Endometrial microvascular endothelial cells (primary cell): ENCODE results near the gene ATXN7L2. TPM values are rescaled to one million over a fixed set of nuclear protein-coding genes. Genes with fewer than 3 reads are reported as not detected.

Experiments used
- in situ Hi-C: cut with HindIII; loops from 2 replicates; pipeline ENCODE4 v1.10.0; 2017; ENCODE audit warnings: low sequenced_read_pairs, low pct_unique_long_range_greater_than_20kb; ENCODE audit errors: inconsistent ontology term
- total RNA-seq: library from RNA; depleted of rRNA; stranded (reverse); fragments of >200 nt; gene quantifications from one replicate; pipeline ENCODE4 v1.2.3, GENCODE V29; 2015; ENCODE audit errors: inconsistent ontology term

Gene ATXN7L2
- total RNA-seq, 1 donor from 2014 or later: 3.5 TPM

- in situ Hi-C loops: no loop called here
Measured at GRCh38 chr1:109535971-109536491, 52.3 kb downstream of the ATXN7L2 start.

- in situ Hi-C loops: no loop called here
Measured at GRCh38 chr1:109537450-109538178, 53.9 kb downstream of the ATXN7L2 start.

GRCh38 chr1:109538827-109539555 is 55.3 kb downstream of the ATXN7L2 start:
- in situ Hi-C loops: no loop called here

GRCh38 chr1:109539676-109540075 is 56.0 kb downstream of the ATXN7L2 start, which contains the start of gene GPR61:
TSS of gene GPR61 (plus strand) at chr1:109539872. CDS start at chr1:109543023, 3,151 bp downstream.
- in situ Hi-C loops: no loop called here

- in situ Hi-C loops: no loop called here
Measured at GRCh38 chr1:109541102-109541501, 57.4 kb downstream of the ATXN7L2 start.

Other genes with a start within 250 kb of the ATXN7L2 start
- gene CELSR2, start 234.4 kb upstream of the ATXN7L2 start, total RNA-seq: 0.37 TPM
- gene PSRC1, start 200.8 kb upstream of the ATXN7L2 start, total RNA-seq: 23.8 TPM
- not detected for gene MYBPHL, start 176.9 kb upstream of the ATXN7L2 start, total RNA-seq
- gene SORT1, start 86.0 kb upstream of the ATXN7L2 start, total RNA-seq: 12.4 TPM
- 67.8 TPM for gene PSMA5, start 57.5 kb upstream of the ATXN7L2 start, total RNA-seq
- 0.37 TPM for gene SYPL2, start 17.4 kb upstream of the ATXN7L2 start, total RNA-seq
- 1.4 TPM for gene CYB561D1, start 10.2 kb downstream of the ATXN7L2 start, total RNA-seq
- gene AMIGO1, start 25.8 kb downstream of the ATXN7L2 start, total RNA-seq: 0.56 TPM
- gene GPR61, start 56.0 kb downstream of the ATXN7L2 start, total RNA-seq: not detected
- gene GNAI3, start 64.7 kb downstream of the ATXN7L2 start, total RNA-seq: 15.3 TPM
- gene GNAT2, start 135.7 kb downstream of the ATXN7L2 start, total RNA-seq: not detected
- gene AMPD2, start 135.9 kb downstream of the ATXN7L2 start, total RNA-seq: 88.4 TPM
- gene GSTM4, start 172.2 kb downstream of the ATXN7L2 start, total RNA-seq: 6.6 TPM
- gene GSTM2, start 184.2 kb downstream of the ATXN7L2 start, total RNA-seq: 6.3 TPM
- gene GSTM1, start 203.9 kb downstream of the ATXN7L2 start, total RNA-seq: 19.0 TPM
- gene GSTM5, start 228.3 kb downstream of the ATXN7L2 start, total RNA-seq: not detected